Activated T-helper 2 cell treated with anti-CD3 and anti-CD28 coated beads, Interferon-gamma antibody, Interleukin-2, Interleukin-4, amounts not matched to agents 10 μg/mL and 5 μg/mL and 100 μg/mL, durations not matched to agents 14 hours and 24 hours and 36 hours (primary cell): ENCODE measurements around the gene CYP19A1. TPM values are rescaled to one million over a fixed set of nuclear protein-coding genes. Genes with fewer than 3 reads are reported as not detected.

ENCODE experiments used
- DNase-seq: peaks from one replicate; pipeline ENCODE4 v3.0.0; 2021; ENCODE audit warnings: low spot score
- H3K27ac Mint-ChIP-seq: one replicate; pipeline ENCODE4 v1.8.0; 2021; ENCODE audit warnings: mixed read lengths
- H3K27me3 Mint-ChIP-seq: one replicate; pipeline ENCODE4 v1.8.0; 2021; ENCODE audit warnings: low read depth, mixed read lengths
- H3K36me3 Mint-ChIP-seq: one replicate; pipeline ENCODE4 v1.8.0; 2021; ENCODE audit warnings: low read depth, mixed read lengths
- H3K4me1 Mint-ChIP-seq: one replicate; pipeline ENCODE4 v1.8.0; 2021; ENCODE audit warnings: low read depth, mixed read lengths
- H3K4me3 Mint-ChIP-seq: one replicate; pipeline ENCODE4 v1.8.0; 2021; ENCODE audit warnings: low read depth, mild to moderate bottlenecking, moderate library complexity, mixed read lengths
- H3K9me3 Mint-ChIP-seq: one replicate; pipeline ENCODE4 v1.8.0; 2021; ENCODE audit warnings: mixed read lengths
- intact Hi-C: fragments of 100-400 bp; cut with micrococcal nuclease; formaldehyde crosslinking; loops from one replicate; pipeline ENCODE4 v1.15.1; 2023
- total RNA-seq: library from RNA; stranded (reverse); gene quantifications from 2 replicates; pipeline ENCODE4 v1.2.3, GENCODE V29; 2022

The CYP19A1 gene
- total RNA-seq, 1 donor from 2014 or later: 2.3 TPM

DNA sequence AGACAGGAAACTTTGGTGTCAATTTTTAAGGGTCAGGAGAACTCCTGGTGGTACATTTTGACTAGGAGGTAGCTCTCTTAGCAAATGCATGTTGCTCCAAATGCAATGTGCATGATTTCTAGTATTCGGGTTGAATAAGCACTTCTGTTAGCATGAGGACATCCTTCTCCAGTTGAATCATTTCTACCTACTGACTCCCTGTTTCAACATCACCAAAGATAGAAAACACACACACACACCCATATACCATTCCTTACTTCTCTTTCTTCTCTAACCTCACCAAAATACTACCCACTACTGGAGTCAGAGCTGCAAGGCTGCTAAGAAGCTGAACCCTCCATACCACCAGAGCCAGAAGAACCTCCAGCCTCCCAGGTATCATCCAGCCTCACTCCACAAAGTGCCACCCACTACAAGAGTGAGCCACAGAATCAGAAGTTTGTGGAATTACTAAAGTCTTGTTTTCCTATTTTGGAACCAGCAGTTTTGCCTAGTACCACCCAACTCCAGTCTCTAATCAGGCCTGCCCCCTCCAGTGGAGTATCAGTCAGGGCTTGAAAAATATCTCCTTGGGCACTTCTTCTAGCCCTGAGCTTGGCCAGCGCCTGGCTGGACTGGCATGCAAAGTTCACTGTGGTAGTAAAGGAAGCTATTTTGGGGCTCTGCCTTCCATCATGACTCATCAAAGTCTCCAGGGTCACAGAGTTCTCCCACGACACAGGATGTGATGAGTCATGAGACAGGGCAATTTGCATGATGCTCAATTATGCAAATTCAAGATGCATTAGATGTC lies 110.3 kb downstream of the CYP19A1 start:
- intact Hi-C loops: loop anchor here (1.0 kb wide), 1 partner anchor 16 kb away; no protein-coding TSS in a partner anchor
- H3K36me3 Mint-ChIP-seq: no peaks in the 10 kb centered on the region
- DNase-seq: peak; percentile 33
- H3K27me3 Mint-ChIP-seq: no peaks in the 10 kb centered on the region
- no peak overlapping the region for H3K4me3 Mint-ChIP-seq
- H3K4me1 Mint-ChIP-seq: peaks cover 47% of the 10 kb centered on the region
- peak overlapping the region; percentile 68 for H3K27ac Mint-ChIP-seq
- H3K9me3 Mint-ChIP-seq: no peaks in the 10 kb centered on the region

DNA sequence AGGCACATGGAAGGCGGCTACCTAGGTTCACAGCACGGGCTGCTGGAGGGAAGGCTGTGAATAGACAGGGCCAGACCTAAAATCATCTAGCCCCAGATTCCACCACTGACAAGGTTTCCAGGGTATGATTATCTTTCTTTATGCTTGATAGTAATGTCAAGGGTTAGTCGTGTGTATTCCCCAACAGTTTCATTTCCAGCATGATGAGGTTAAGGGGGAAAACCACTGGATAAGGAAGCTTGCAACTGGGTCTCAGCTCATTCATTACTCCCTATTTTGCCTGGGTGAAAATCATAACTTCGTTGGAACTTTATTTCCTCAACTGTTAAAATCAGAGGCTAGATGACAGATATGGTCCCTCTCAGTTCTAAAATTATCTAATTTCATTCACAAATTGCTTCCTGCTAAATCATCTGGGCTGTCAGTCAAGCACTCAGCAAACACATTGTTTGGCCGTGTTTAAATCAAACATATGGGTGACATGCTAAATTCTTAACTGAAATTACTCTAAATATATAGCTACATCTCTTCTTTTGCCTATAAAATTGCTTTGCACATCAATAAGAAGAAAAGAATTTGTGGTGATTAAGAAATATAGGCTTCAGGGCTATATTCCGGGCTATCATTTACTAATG lies 111.7 kb downstream of the CYP19A1 start:
- Mint-ChIP-seq H3K36me3 (no peaks in the 10 kb centered on the region), H3K9me3 (no peaks in the 10 kb centered on the region), H3K27me3 (peaks cover 2% of the 10 kb centered on the region), H3K4me3 (no peak overlapping the region), H3K4me1 (peaks cover 50% of the 10 kb centered on the region), H3K27ac (no peak overlapping the region)
- no peak for DNase-seq
- intact Hi-C loops: no loop called here

DNA sequence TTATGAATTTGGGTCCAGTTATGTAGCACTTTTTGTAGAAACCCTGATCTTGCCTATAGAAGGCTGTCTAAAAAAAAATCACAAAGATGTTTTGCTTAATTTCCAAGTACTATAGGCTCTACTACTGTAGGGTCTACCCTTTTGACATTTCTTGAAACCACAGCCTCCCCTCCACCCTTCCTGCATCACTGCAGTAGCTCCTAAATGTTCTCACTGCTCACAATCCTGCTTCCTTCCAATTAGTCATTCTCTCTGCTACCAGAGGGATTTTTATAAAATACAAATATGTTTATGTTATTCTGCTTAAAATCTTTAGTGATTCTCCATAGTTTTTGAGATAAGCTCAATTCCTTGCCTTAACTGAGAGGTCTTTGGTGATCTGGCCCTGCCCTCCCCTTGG lies 114.0 kb downstream of the CYP19A1 start:
- no peak overlapping the region for H3K4me3 Mint-ChIP-seq
- intact Hi-C loops: loop anchor here (5.0 kb wide), 1 partner anchor 158 kb away; no protein-coding TSS in a partner anchor

DNA sequence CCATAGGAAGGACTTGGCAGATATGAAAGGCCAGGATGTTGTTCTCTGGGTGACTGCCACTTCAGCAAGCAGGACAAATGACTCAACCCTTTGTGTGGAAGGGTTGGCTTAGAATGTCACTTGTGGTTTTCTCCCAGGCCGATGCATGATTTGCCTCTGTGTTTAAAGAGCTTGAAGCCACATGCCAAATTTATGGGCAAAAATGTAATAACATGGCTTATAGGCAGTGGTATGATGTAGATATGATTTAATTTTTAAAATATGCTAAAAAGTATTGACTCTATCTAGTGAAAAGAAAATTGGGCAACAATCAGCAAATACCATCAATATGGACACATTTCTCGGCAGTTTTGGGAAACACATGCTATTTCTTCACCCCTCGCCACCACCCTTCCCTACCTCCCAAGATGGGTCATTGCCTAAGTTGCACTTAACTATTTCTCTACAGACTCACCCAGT lies 114.6 kb downstream of the CYP19A1 start:
- Mint-ChIP-seq H3K27ac (peak overlapping the region; percentile 63), H3K4me1 (peaks cover 54% of the 10 kb centered on the region), H3K9me3 (no peaks in the 10 kb centered on the region), H3K27me3 (peaks cover 11% of the 10 kb centered on the region), H3K36me3 (no peaks in the 10 kb centered on the region), H3K4me3 (no peak overlapping the region)
- intact Hi-C loops: loop anchor here (5.0 kb wide), 1 partner anchor 159 kb away; no protein-coding TSS in a partner anchor
- DNase-seq: no peak

More for the DNA sequence above, 114.0 kb downstream of the CYP19A1 start:
- no peaks in the 10 kb centered on the region for H3K36me3 Mint-ChIP-seq
- no peak overlapping the region for H3K27ac Mint-ChIP-seq
- H3K4me1 Mint-ChIP-seq: peaks cover 56% of the 10 kb centered on the region
- H3K9me3 Mint-ChIP-seq: no peaks in the 10 kb centered on the region
- peaks cover 11% of the 10 kb centered on the region for H3K27me3 Mint-ChIP-seq
- no peak for DNase-seq

DNA sequence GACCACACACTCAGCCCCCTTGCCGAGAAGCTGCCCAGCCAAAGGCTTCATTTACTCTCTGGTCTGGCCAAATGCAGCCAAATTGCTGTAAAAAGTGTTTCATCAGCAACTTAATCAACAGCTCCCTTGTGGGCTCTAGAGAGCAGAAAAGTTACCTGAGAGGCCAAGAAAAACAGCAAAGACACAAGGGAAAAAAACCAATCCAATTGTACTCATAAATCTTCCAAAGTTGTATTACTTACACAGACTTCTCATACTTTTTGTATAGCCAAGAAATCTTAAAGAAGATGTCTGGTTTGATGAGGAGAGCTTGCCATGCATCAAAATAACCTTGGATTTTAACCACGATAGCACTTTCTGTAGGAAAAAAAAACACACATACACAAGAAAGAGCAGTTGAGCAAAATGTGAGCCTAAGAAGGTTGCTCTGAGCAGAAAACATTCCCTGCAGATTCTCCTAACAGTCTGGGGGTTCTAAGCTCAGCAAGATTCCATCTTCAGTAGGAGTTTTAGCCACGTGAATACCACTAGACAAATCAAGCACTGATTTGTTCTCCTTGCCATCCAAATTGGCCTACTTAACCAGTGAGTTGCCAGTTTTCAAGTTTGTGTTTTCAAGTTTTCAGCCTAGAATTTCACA lies 120.0 kb downstream of the CYP19A1 start:
- DNase-seq: no peak
- Mint-ChIP-seq H3K9me3 (no peaks in the 10 kb centered on the region), H3K4me3 (no peak overlapping the region), H3K4me1 (peaks cover 12% of the 10 kb centered on the region), H3K27ac (no peak overlapping the region), H3K27me3 (peaks cover 30% of the 10 kb centered on the region), H3K36me3 (no peaks in the 10 kb centered on the region)
- intact Hi-C loops: no loop called here

DNA sequence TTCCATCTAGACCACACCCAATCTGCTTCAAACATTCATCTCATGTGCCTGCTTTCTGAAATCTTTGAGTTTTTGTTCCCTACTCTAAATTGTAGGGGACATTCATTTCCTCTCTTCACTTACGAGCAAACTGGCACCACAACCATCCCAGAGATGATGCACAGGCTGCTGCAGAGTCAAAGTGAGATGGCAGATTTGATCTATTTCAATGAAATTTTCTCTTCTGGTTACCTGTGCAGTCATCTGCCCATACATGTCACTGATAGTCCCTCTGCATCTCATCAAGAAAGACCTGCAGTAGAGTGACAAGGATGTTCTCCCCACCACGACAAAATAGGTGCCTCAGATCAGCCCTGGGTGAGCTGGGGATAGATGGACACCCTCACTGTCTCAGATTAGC lies 125.5 kb downstream of the CYP19A1 start:
- H3K4me3 Mint-ChIP-seq: no peak overlapping the region
- no peaks in the 10 kb centered on the region for H3K9me3 Mint-ChIP-seq
- H3K36me3 Mint-ChIP-seq: no peaks in the 10 kb centered on the region
- no peaks in the 10 kb centered on the region for H3K4me1 Mint-ChIP-seq
- no peak overlapping the region for H3K27ac Mint-ChIP-seq
- peaks cover 18% of the 10 kb centered on the region for H3K27me3 Mint-ChIP-seq
- DNase-seq: no peak
- intact Hi-C loops: no loop called here

DNA sequence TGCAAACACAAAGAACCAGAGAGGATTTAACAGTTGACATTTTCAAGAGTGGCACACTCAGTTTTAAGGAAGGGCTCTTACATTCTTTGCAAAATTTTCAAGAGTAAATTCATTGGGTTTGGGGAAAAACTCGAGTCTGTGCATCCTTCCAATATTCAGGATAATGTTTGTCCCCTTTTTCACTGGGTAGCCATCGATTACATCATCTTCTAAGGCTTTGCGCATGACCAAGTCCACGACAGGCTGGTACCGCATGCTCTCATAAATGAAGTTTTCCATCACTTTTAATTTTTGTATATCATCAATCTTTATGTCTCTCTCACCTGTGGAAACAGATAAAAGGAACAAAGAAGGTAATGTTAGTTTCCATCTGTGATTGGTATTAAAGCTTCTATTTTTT lies 126.2 kb downstream of the CYP19A1 start:
- Mint-ChIP-seq H3K9me3 (no peaks in the 10 kb centered on the region), H3K36me3 (no peaks in the 10 kb centered on the region), H3K27ac (no peak overlapping the region), H3K4me1 (no peaks in the 10 kb centered on the region), H3K4me3 (no peak overlapping the region), H3K27me3 (peaks cover 18% of the 10 kb centered on the region)
- DNase-seq: no peak
- intact Hi-C loops: no loop called here

DNA sequence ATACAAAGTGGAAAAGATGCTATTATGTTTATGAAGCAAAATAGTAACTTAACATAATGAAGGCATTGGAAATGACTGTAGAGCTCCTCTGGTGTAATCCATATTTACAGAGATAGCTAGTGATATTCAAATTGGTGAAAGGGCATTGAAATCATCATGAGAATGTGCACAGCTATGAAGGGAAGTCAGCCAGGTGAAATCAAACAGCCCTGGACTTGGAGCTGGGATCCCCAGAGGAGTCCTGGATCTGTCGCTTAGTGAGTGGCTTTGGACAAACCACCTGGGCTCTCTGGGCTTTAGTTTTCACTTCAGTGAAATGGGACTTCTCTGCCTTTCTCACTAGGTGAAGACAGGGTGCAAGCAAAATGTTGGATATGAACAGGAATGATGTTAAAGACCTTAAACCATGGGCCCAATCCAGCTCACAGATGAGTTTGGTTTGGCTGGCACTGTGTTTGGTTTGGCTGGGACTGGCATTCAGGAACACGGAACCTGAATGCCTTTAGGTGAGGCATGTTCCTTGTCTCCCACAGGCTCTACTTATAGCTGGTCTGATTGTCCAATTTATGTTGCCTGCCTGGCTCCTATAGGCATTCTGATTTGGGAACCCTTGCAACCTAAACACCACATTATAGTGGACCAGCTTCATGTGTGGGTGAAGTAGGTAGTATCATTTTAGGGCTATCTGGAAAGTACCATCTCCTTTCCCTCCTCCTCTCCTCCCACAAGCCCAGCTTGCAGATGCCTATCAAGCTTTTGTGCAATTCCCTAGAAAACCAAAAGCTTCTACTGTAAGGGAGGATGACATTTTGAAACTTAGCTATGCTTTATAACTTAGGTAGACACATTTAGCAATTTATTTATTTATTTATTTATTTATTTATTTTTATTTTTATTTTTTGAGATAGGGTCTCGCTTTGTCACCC lies 133.1 kb downstream of the CYP19A1 start:
- Mint-ChIP-seq H3K4me1 (peaks cover 20% of the 10 kb centered on the region), H3K36me3 (no peaks in the 10 kb centered on the region), H3K9me3 (no peaks in the 10 kb centered on the region), H3K27me3 (peaks cover 5% of the 10 kb centered on the region), H3K4me3 (no peak overlapping the region), H3K27ac (no peak overlapping the region)
- no peak for DNase-seq
- intact Hi-C loops: no loop called here

DNA sequence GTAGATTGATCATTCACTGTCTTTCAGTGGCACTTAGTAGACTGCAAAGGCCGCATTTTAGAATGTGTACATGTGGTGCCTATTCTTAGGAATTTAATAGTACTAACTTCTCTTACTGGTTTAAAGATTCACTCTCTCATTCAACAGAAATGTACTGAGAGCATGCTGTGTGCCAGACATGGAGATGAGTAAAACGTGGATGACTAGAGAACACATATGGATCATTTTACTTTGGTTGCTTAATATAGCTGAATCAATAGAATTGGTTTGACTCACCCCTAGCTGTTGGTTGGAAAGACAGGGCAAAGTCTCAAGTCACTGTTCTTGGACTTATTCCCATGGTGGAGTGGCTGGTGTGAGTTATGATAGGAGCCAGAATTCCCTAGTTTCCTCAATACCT lies 134.6 kb downstream of the CYP19A1 start:
- Mint-ChIP-seq H3K9me3 (no peaks in the 10 kb centered on the region), H3K4me3 (no peak overlapping the region), H3K36me3 (no peaks in the 10 kb centered on the region), H3K27me3 (peaks cover 5% of the 10 kb centered on the region), H3K27ac (no peak overlapping the region), H3K4me1 (peaks cover 20% of the 10 kb centered on the region)
- intact Hi-C loops: loop anchor here (5.0 kb wide), 1 partner anchor 39 kb away; no protein-coding TSS in a partner anchor
- DNase-seq: no peak

DNA sequence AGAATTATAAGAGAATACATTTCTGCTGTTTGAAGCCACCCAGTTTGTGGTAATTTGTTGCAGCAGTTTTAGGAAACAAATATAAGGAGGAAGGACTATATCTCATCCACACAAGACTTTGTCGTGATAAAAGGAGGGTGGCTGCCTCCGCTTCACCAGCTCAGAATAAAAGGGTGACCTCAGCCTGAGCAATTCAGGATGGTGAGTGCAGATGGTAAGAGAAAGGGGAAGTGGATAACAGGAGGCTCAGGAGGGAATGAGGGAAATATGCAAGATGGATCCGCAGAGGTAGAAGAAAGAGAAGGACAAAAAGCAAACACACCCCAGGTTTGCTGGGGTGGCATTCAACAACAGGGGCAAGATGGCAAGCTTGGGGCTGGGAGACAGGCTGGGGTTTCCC lies 135.6 kb downstream of the CYP19A1 start:
- no peak overlapping the region for H3K4me3 Mint-ChIP-seq
- no peak for DNase-seq
- no peaks in the 10 kb centered on the region for H3K9me3 Mint-ChIP-seq
- intact Hi-C loops: loop anchor here (5.0 kb wide), 1 partner anchor 40 kb away; no protein-coding TSS in a partner anchor
- H3K27ac Mint-ChIP-seq: no peak overlapping the region
- peaks cover 10% of the 10 kb centered on the region for H3K27me3 Mint-ChIP-seq
- peaks cover 20% of the 10 kb centered on the region for H3K4me1 Mint-ChIP-seq
- no peaks in the 10 kb centered on the region for H3K36me3 Mint-ChIP-seq

DNA sequence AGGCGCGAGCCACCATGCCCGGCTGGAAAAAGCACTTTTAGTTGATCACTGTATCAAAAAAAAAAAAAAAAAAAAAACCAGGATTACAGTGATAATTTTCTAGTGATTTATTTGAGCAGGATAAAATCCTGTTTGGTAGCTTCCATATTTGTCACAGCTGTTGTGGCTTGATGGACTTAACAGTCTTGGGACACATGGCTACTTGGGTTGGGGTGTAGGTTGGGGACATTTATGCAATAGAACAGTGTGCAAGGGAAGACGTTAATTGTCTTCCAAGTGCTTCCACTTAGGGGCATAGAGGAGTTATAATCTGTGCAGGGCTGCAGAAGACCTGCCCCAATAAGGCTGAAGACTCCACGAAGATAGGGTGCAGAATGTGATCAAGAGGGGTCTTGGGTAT lies 136.8 kb downstream of the CYP19A1 start:
- Mint-ChIP-seq H3K27ac (no peak overlapping the region), H3K27me3 (peaks cover 15% of the 10 kb centered on the region)

DNA sequence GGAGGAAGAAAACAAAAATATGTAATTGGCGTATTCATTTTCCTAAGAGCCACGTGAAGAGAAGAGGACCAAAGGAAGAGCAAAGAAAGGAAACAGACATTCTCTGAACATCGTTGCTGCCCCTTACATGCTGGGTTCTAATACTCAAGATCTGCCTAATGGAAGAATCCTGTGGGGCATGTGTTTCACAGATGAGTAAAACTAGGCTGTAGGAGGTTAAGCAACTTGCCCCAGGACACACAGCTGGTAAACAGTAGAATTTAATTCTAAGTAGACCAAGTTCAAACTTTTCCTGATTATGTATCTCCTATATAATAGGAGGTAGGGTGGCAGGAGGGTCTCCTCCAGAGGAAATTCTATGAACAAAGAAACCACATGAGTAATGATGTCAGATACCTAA lies 137.6 kb downstream of the CYP19A1 start:
- Mint-ChIP-seq H3K27ac (no peak overlapping the region), H3K36me3 (no peaks in the 10 kb centered on the region), H3K9me3 (no peaks in the 10 kb centered on the region), H3K27me3 (peaks cover 19% of the 10 kb centered on the region), H3K4me1 (peaks cover 9% of the 10 kb centered on the region), H3K4me3 (no peak overlapping the region)
- no peak for DNase-seq
- intact Hi-C loops: loop anchor here (5.0 kb wide), 1 partner anchor 42 kb away; no protein-coding TSS in a partner anchor

More for the DNA sequence above, 136.8 kb downstream of the CYP19A1 start:
- no peaks in the 10 kb centered on the region for H3K36me3 Mint-ChIP-seq
- no peaks in the 10 kb centered on the region for H3K9me3 Mint-ChIP-seq
- no peak overlapping the region for H3K4me3 Mint-ChIP-seq
- intact Hi-C loops: loop anchor here (5.0 kb wide), 1 partner anchor 41 kb away; no protein-coding TSS in a partner anchor
- H3K4me1 Mint-ChIP-seq: peaks cover 17% of the 10 kb centered on the region
- DNase-seq: no peak
